Keratinocyte (primary cell): ENCODE measurements around the gene MCEMP1. TPM values are rescaled to one million over a fixed set of nuclear protein-coding genes. Genes with fewer than 3 reads are reported as not detected.

Experiments used
- DNase-seq: peaks from one replicate; pipeline ENCODE4 v3.0.0-alpha.2; 2011; ENCODE audit warnings: low read depth, missing footprints, low spot score
- FAIRE-seq: peaks from 2 replicates; lab custom pipeline; 2011; peaks lifted over from hg19 to GRCh38; lab: Jason Lieb, UNC
- H2AFZ ChIP-seq: 2 replicates; pipeline ENCODE4 v1.6.0; 2012; ENCODE audit warnings: low read length, control low read depth, inconsistent platforms; ENCODE audit not compliant: control insufficient read depth
- H3K27ac ChIP-seq: 2 replicates; pipeline ENCODE4 v1.5.1; 2011; ENCODE audit warnings: low read length; ENCODE audit not compliant: control insufficient read depth, insufficient read depth
- H3K27me3 ChIP-seq: 3 replicates; pipeline ENCODE4 v1.6.0; 2011; ENCODE audit warnings: low read length; ENCODE audit not compliant: control insufficient read depth, insufficient read depth; ENCODE audit errors: extremely low read depth
- H3K36me3 ChIP-seq, 2 experiments: 2 replicates in 1 of 2; 3 replicates in 1 of 2; pipeline ENCODE4 v1.5.1; 2011; ENCODE audit warnings: low read length in 2 of 2, mild to moderate bottlenecking in 1 of 2; ENCODE audit not compliant: control insufficient read depth in 2 of 2, insufficient read depth in 2 of 2; ENCODE audit errors: extremely low read depth in 1 of 2
- H3K4me1 ChIP-seq: 3 replicates; pipeline ENCODE4 v1.5.1; 2011; ENCODE audit warnings: low read length; ENCODE audit not compliant: control insufficient read depth, insufficient read depth; ENCODE audit errors: extremely low read depth
- H3K4me2 ChIP-seq: 3 replicates; pipeline ENCODE4 v1.6.0; 2011; ENCODE audit warnings: low read depth, low read length; ENCODE audit not compliant: control insufficient read depth, insufficient read depth; ENCODE audit errors: extremely low read depth
- H3K4me3 ChIP-seq, 3 experiments: fragments of 200-600 bp in 1 of 3; sonication (generic) in 1 of 3; 2 replicates in 2 of 3; 3 replicates in 1 of 3; pipeline ENCODE4 v1.5.1; 2011 to 2016; ENCODE audit warnings: low read length in 3 of 3, mild to moderate bottlenecking in 3 of 3, control low read depth in 2 of 3, inconsistent platforms in 1 of 3, low read depth in 1 of 3, mixed read lengths in 1 of 3, mixed run types in 1 of 3, moderate library complexity in 1 of 3; ENCODE audit not compliant: control insufficient read depth in 2 of 3, insufficient read depth in 2 of 3; ENCODE audit errors: extremely low read depth in 1 of 3
- H3K79me2 ChIP-seq: 2 replicates; pipeline ENCODE4 v1.6.0; 2012; ENCODE audit warnings: low read length; ENCODE audit not compliant: control insufficient read depth, insufficient read depth
- H3K9ac ChIP-seq: 3 replicates; pipeline ENCODE4 v1.6.0; 2011; ENCODE audit warnings: low read length; ENCODE audit not compliant: control insufficient read depth, insufficient read depth; ENCODE audit errors: extremely low read depth
- H3K9me1 ChIP-seq: 3 replicates; pipeline ENCODE4 v1.6.0; 2011; ENCODE audit warnings: low read length; ENCODE audit not compliant: control insufficient read depth, insufficient read depth; ENCODE audit errors: extremely low read depth
- H3K9me3 ChIP-seq: 2 replicates; pipeline ENCODE4 v1.5.1; 2012; ENCODE audit warnings: low read depth, low read length; ENCODE audit not compliant: control insufficient read depth
- H4K20me1 ChIP-seq: 3 replicates; pipeline ENCODE4 v1.6.0; 2011; ENCODE audit warnings: low read length; ENCODE audit not compliant: control insufficient read depth, insufficient read depth; ENCODE audit errors: extremely low read depth
- EZH2 ChIP-seq: IDR thresholded peaks from one replicate; pipeline ENCODE4 v1.6.1; 2012; ENCODE audit warnings: inconsistent platforms, mild to moderate bottlenecking, low read length, moderate library complexity
- dilution Hi-C: fragments of 300-500 bp; cut with MboI; formaldehyde crosslinking; loops from one replicate; pipeline ENCODE4 v1.7.0; 2020; ENCODE audit warnings: low sequenced_read_pairs; ENCODE audit not compliant: extremely low pct_ligation_motif_present
- polyA plus RNA-seq, 5 experiments: library from polyadenylated mRNA; depleted of rRNA in 3 of 5; stranded (reverse) in 3 of 5; stranded (forward) in 1 of 5; unstranded in 1 of 5; fragments of >200 nt; gene quantifications; 1 replicate in 1 of 5; 2 replicates in 3 of 5; 3 replicates in 1 of 5; pipeline versions ENCODE4 v1.2.1 to v1.2.3, GENCODE V29; 2011 to 2012; ENCODE audit warnings: missing spikeins in 2 of 5, low read depth in 1 of 5, low replicate concordance in 1 of 5
- TF ChIP-seq, protein P1 (sequence below), 3 experiments: IDR thresholded peaks in 1 of 3; conservative IDR thresholded peaks in 1 of 3; optimal IDR thresholded peaks in 1 of 3; 2 replicates in 2 of 3; 3 replicates in 1 of 3; pipeline versions ENCODE3 to v1.5.1; 2011; ENCODE audit warnings: low read length in 3 of 3, mild to moderate bottlenecking in 3 of 3, moderate library complexity in 2 of 3, control low read depth in 1 of 3, inconsistent platforms in 1 of 3; ENCODE audit not compliant: insufficient read depth in 2 of 3; ENCODE audit errors: extremely low read depth in 1 of 3

The MCEMP1 gene
- polyA plus RNA-seq, 1 donor (not counting 4 experiments of a cell fraction or from before 2014, with no cell fraction given) = not detected

DNA sequence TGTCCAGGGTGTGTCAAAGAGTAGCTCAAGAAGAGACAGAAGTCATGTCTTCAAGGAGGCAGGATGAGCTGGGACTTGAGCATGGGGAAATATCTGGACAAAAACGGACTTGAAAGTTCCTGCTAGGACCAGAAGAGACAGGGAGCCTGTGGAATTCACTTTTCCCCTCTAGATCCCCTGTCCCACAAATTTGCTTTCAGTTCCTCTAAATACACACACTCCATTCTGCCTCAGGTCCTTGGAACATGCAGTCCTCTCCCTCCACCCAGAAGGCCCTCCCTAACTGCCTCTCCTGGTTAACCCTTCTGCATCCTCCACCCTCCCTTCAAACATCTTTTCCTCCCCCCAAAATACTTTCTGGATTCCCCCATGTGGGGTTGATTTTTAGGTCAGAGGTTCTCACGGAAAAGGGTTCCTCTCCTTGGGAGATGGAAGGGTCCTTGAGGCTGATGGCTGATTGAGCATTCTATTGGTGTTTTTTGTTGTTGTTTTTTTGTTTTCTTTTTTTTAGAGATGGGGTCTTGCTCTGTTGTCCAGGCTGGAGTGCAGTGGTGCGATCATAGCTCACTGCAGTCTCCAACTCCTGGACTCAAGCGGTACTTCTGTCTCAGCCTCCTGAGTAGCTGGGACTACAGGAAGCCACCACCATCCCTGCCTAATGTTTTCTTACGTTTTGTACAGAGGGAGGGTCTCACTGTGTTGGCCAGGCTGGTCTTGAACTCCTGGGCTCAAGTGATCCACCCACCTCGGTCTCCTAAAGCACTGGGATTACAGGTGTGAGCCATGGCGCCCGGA lies 14.9 kb upstream of the MCEMP1 start:
- Histone ChIP-seq H3K4me3 (no peak overlapping the region), H4K20me1 (no peaks in the 10 kb centered on the region), H3K4me2 (no peak overlapping the region), H3K9me1 (no peaks in the 10 kb centered on the region), H3K9me3 (no peaks in the 10 kb centered on the region), H3K27ac (no peak overlapping the region), H3K36me3 (no peaks in the 10 kb centered on the region), H3K4me1 (no peaks in the 10 kb centered on the region), H2AFZ (no peak overlapping the region), H3K9ac (no peak overlapping the region), H3K27me3 (no peaks in the 10 kb centered on the region), H3K79me2 (no peaks in the 10 kb centered on the region)
- FAIRE-seq = no peak
- dilution Hi-C loops = no loop called here
- DNase-seq = no peak
- TF ChIP-seq, protein P1, sequence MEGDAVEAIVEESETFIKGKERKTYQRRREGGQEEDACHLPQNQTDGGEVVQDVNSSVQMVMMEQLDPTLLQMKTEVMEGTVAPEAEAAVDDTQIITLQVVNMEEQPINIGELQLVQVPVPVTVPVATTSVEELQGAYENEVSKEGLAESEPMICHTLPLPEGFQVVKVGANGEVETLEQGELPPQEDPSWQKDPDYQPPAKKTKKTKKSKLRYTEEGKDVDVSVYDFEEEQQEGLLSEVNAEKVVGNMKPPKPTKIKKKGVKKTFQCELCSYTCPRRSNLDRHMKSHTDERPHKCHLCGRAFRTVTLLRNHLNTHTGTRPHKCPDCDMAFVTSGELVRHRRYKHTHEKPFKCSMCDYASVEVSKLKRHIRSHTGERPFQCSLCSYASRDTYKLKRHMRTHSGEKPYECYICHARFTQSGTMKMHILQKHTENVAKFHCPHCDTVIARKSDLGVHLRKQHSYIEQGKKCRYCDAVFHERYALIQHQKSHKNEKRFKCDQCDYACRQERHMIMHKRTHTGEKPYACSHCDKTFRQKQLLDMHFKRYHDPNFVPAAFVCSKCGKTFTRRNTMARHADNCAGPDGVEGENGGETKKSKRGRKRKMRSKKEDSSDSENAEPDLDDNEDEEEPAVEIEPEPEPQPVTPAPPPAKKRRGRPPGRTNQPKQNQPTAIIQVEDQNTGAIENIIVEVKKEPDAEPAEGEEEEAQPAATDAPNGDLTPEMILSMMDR (optimal IDR thresholded peaks at IDR 0.05 in 1 of 3, IDR thresholded peaks at IDR 0.05 in 1 of 3, conservative IDR thresholded peaks at IDR 0.05 in 1 of 3; ENCODE audit: extremely low read depth in 1 of 3, insufficient read depth in 2 of 3, low read length in 3 of 3) = no peak
- TF ChIP-seq EZH2 = no peak

DNA sequence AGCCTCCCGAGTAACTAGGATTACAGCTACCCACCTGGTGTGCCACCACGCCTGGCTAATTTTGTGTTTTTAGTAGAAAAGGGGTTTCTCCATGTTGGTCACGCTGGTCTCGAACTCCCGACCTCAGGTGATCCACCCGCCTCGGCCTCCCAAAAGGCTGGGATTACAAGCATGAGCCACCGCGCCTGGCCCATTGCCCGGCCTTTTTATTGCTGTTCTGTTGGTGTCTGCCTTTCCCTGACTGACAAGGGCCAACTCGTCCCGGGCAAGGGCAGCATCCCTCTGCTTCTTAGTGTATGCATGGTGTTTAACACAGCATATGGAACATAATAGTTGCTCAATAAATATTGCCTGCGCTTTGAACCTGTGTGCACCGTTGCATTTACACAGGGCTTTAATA lies 14.2 kb upstream of the MCEMP1 start:
- no peak overlapping the region for H3K4me3 ChIP-seq
- no peaks in the 10 kb centered on the region for H3K4me1 ChIP-seq
- no peaks in the 10 kb centered on the region for H3K36me3 ChIP-seq
- no peak overlapping the region for H3K4me2 ChIP-seq
- H3K27ac ChIP-seq = no peak overlapping the region
- dilution Hi-C loops = no loop called here
- H3K9ac ChIP-seq = no peak overlapping the region
- H2AFZ ChIP-seq = no peak overlapping the region
- H3K79me2 ChIP-seq = no peaks in the 10 kb centered on the region
- H3K27me3 ChIP-seq = no peaks in the 10 kb centered on the region
- DNase-seq (no peak), FAIRE-seq (no peak)
- TF ChIP-seq, protein P1 (optimal IDR thresholded peaks at IDR 0.05 in 1 of 3, IDR thresholded peaks at IDR 0.05 in 1 of 3, conservative IDR thresholded peaks at IDR 0.05 in 1 of 3; ENCODE audit: extremely low read depth in 1 of 3, insufficient read depth in 2 of 3, low read length in 3 of 3) = no peak
- no peak for TF ChIP-seq EZH2
- H3K9me3 ChIP-seq = no peaks in the 10 kb centered on the region
- no peaks in the 10 kb centered on the region for H3K9me1 ChIP-seq
- no peaks in the 10 kb centered on the region for H4K20me1 ChIP-seq
